Cerebellar nuclear complex (tissue), 1 donor: ENCODE results near the gene STYX.
A peak's percentile ranks its signal among the peaks of the same experiment; 100 is the strongest.

ENCODE experiments used
- DNase-seq, 2 experiments: peaks; one replicate each; lab custom pipeline; 2025; lab: John Stamatoyannopoulos, UW

STYX gene

DNA sequence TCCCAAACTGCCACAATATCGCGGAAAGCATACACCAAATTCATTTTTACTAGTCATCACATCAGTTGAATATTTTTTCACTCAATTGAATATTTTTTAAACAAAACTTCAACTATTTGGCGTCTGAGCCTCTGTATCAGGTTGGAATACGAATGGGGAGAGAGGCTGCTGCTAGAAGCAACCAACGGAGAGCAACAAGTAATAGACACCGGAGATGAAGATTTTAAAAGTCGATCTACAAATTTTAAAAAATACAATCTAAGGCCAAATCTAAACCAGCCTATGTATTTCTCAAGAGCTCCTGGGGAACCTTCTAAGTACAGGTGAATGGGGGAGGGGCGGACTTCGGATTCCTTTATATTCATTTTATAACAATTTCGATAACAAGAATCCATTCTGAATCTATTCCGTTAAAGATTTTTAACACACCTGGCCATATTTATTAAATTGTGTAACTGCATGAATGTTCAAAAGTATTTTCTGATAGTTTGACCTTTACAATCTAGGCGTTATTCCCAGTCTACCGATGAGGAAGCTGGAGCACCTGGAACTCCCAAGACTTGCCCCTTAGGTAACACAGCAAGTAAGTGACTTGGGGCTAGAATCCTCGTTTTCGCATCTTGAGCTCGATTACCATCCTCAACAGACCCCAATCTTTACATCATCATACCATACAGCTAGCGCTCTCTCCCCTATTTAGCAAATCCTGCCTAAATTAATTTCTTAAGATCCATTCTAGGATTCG lies 60.2 kb downstream of the STYX start:
- no peak for DNase-seq

DNA sequence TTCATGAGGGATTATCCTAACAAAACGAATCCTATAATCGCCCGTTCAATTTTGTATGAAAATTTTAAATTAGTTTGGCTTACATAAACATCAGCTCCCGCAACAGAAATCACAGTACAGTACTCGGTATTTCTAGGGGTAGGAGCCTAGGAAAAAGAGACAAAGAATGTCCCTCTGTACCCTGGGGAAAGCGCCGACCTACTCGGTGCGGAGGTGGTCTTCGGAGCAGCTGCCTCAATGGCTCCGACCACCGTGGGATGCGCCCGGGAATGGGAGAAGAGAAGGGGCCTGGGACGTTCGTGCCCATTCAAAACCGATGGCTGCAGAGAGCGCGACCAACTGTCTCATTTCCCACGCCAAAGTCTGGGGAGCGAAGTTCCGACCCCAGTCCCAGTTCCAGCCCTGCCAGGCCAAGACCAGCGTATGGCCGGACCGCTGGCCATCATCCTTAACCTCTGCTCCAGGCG lies 60.8 kb downstream of the STYX start:
- no peak for DNase-seq

- peak; percentile 40 to 51 for DNase-seq
These were observed 61.5 kb downstream of the STYX start, which contains the start of gene GNPNAT1 for GRCh38 chr14:52791223-52792096. TSS of gene GNPNAT1 (minus strand) at chr14:52791607. CDS start at chr14:52784650, 6,957 bp downstream.

DNA sequence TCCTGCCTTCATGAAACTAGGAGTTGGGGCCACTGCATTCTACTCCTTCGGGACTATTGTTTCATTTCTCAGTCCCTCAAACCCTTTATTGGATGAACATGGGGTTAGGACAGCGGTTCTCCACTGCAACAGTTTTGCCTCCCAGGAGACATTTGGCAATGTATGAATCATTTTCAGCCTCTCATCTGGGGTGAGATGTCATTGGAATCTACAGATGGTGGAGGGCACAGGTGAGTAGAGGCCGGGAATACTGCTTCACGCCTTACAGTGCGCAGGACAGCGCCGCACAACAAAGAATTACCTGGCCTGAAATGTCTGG lies 62.1 kb downstream of the STYX start:
- DNase-seq = no peak

DNA sequence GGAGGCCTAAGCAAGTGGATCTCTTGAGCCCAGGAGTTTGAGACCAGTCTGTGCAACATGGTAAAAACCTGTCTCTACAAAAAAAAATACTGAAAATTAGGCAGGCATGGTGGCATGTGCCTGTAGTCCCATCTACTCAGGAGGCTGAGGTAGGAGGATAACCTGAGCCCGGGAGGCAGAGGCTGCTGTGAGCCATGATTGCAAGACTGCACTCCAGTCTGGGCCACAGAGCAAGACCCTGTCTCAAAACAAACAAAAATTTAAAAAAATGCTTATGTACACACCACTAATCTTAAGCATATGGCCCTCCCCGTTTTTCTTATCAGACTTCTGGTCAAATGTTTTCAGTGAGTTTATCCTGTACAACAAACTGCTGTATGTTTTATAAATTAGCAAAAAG lies 63.1 kb downstream of the STYX start:
- DNase-seq = no peak

- DNase-seq = no peak
These were observed 67.7 kb downstream of the STYX start for GRCh38 chr14:52797653-52798052.

- DNase-seq = no peak
These were observed 68.9 kb downstream of the STYX start for GRCh38 chr14:52798826-52799225.

DNA sequence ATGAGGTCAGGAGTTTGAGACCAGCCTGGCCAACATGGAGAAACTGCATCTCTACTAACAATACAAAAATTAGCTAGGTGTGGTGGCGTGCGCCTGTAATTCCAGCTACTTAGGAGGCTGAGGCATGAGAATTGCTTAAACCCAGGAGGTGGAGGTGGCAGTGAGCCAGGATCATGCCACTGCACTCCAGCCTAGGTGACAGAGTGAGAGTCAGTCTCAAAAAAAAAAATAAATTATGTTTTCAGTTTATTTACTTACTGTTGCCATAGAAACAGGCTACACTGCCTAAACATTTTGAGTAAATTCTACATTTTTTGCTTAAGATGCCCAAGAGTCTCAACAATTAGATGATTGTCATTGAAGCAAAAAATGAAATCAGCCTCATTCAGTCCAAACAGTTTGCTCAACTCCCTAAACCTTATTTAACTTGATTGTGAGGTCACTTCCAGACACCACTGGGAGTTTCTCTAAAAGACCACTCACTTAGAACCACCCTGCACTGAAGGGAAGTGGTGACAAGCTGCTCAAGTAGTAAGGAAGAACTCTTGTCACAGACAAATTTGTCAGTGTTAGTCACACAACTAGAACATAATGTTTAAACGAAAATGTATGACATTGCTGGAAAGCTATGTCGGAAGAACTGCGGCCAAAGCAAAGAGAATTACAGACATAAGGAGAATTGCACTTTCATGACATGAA lies 71.2 kb downstream of the STYX start:
- no peak for DNase-seq

- no peak for DNase-seq
These were observed 72.6 kb downstream of the STYX start for GRCh38 chr14:52802597-52802996.

- no peak for DNase-seq
These were observed 76.1 kb downstream of the STYX start for GRCh38 chr14:52806115-52806514.

DNA sequence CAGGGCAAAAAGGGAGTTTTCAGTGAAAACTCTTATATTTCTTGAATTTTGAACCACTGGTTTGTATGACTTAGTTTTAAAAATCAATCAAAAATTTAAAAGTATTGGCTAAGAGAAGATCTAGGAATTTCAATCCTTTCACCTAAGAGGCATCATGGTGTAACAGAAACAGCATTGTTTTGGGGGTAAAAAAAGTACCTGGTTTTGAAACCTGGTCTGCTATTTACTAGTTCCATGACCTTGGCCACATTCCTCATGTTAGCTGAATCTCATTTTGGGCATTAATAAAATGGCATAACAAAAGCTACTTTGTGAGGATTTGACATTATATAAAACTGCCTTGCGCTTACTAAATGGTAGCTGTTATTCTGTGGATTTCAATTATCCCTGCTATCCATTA lies 78.1 kb downstream of the STYX start:
- DNase-seq = no peak

DNA sequence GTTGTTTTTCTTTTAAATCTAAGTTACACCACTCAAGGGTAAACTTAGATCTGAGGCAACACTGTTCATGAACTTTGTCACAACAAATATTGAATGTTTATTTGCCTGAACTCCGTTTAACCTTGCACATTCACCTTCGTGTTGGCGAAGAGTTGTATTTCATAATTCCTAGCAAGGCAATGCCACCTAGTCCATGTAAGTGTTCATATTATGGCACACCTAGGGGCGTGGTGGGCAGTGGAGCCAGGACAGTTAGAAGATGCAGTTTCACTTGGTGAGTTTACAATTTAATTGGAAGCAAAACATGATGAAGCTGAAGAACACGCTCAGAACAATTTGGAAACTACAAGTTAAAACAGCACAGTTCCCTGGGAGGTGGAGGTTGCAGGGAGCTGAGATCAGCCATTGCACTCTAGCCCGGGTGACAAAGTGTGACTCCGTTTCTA lies 91.9 kb downstream of the STYX start:
- DNase-seq = no peak

DNA sequence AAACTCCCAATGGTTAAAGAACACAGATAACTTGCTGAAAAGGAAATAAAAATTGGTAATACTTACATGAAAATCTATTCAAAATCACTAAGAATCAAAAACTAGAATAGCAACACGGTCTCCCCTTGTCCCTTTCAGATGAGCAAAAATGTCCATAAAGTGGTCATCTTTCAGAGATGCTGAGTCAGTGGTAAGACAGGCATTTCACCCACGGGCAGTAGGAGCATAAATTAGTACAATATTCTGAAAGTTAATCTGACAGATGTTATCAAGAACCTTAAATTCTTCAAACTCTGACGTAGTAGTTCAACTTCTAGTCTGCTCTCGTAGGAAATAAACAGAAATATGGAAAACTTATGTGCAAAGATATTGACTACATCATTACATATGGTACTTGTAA lies 94.5 kb downstream of the STYX start:
- DNase-seq = no peak
